Measurements from ENCODE around the gene AFF3. TPM values are rescaled to one million over a fixed set of nuclear protein-coding genes. Genes with fewer than 3 reads are reported as not detected.

AFF3 gene
- total and polyA plus RNA-seq, 10 of the 15 experiments (the other 5 are each of a cell fraction or from before 2014, with no cell fraction given): 0.26 to 5.5 (median 3.0) TPM

- TF ChIP-seq ZBED1 (IDR thresholded peaks at IDR 0.05; ENCODE audit: borderline replicate concordance) (no peak), KAT2A (conservative IDR thresholded peaks at IDR 0.05; ENCODE audit: control insufficient read depth, low read depth, low read length) (no peak), JUNB (IDR thresholded peaks at IDR 0.05) (no peak), PKNOX1 (IDR thresholded peaks at IDR 0.05) (no peak), IKZF1 (conservative IDR thresholded peaks at IDR 0.05) (no peak), EGR1 (IDR thresholded peaks at IDR 0.05; ENCODE audit: borderline replicate concordance in 1 of 2, low read depth in 2 of 2, low read length in 2 of 2) (no peak), NFIC (IDR thresholded peaks at IDR 0.05; ENCODE audit: low read depth, low read length) (no peak), ZNF592 (IDR thresholded peaks at IDR 0.05) (no peak), LARP7 (IDR thresholded peaks at IDR 0.05) (no peak), IRF3 (IDR thresholded peaks at IDR 0.05) (no peak), TARDBP (IDR thresholded peaks at IDR 0.05; ENCODE audit: borderline replicate concordance) (no peak), SREBF1 (IDR thresholded peaks at IDR 0.05; ENCODE audit: low read length) (no peak), RB1 (IDR thresholded peaks at IDR 0.05; ENCODE audit: borderline replicate concordance) (no peak), TAF1 (IDR thresholded peaks at IDR 0.05; ENCODE audit: borderline replicate concordance, low read depth, low read length) (no peak), RELA (IDR thresholded peaks at IDR 0.05; ENCODE audit: borderline replicate concordance, partially characterized antibody) (no peak), RAD51 (IDR thresholded peaks at IDR 0.05) (no peak)
- Histone ChIP-seq H3K79me2 (ENCODE audit: control insufficient read depth, insufficient read depth, low read length) (no peaks in the 10 kb centered on the region), H3K4me1 (ENCODE audit: control insufficient read depth, insufficient read depth, low read length) (no peaks in the 10 kb centered on the region), H4K20me1 (ENCODE audit: control insufficient read depth, insufficient read depth) (no peaks in the 10 kb centered on the region), H3K4me3 (no peak overlapping the region), H3K4me2 (ENCODE audit: control insufficient read depth, insufficient read depth) (no peak overlapping the region), H3K27me3 (replicated peaks in 1 of 2; ENCODE audit: control insufficient read depth in 2 of 2, insufficient read depth in 2 of 2, low read length in 1 of 2) (no peaks in the 10 kb centered on the region), H3K27ac (ENCODE audit: control insufficient read depth, insufficient read depth) (no peak overlapping the region), H2AFZ (ENCODE audit: control insufficient read depth, low read depth, low read length) (no peak overlapping the region), H3K36me3 (ENCODE audit: control insufficient read depth in 2 of 2, insufficient read depth in 2 of 2, low read length in 1 of 2) (no peaks in the 10 kb centered on the region), H3K9ac (ENCODE audit: control insufficient read depth, insufficient read depth, low read length) (no peak overlapping the region), H3K9me3 (replicated peaks; ENCODE audit: control insufficient read depth, insufficient read depth, low read length) (no peaks in the 10 kb centered on the region)
- in situ Hi-C loops (cut with MboI): no loop called here
- ChIA-PET RAD21 (ENCODE audit: unreplicated experiment) (no interaction called here), CTCF (no interaction called here), POLR2A (no interaction called here), SMC1A (ENCODE audit: uncharacterized antibody, unreplicated experiment) (no interaction called here)
- FAIRE-seq (no peak), ATAC-seq (no peak), DNase-seq (ENCODE audit: low read depth, low spot score) (no peak)
- no TSS peak for BruUV-seq (replicated peaks)
- 17% methylated on average over 6 of the region's 6 CpGs for WGBS (ENCODE audit: insufficient coverage, insufficient replicate concordance, low lambda C conversion rate, missing lambda C conversion rate)
- intact Hi-C loops (cut with micrococcal nuclease; ENCODE audit: unreplicated experiment): no loop called here
Measured at GRCh38 chr2:99928470-99929053, 213.8 kb downstream of the AFF3 start.

Data from GM12878 (cell line).